Stimulated activated CD8-positive, alpha-beta memory T cell treated with anti-CD3 and anti-CD28 coated beads, Interleukin-12 subunit alpha, Interleukin-12 subunit beta, amount 100 ng/mL, for 4 hours (primary cell): ENCODE data around the gene ZNF148.

Source experiments
- DNase-seq: peaks from one replicate; pipeline ENCODE4 v3.0.0-alpha.2; 2020; ENCODE audit warnings: low read depth

The ZNF148 gene

DNA sequence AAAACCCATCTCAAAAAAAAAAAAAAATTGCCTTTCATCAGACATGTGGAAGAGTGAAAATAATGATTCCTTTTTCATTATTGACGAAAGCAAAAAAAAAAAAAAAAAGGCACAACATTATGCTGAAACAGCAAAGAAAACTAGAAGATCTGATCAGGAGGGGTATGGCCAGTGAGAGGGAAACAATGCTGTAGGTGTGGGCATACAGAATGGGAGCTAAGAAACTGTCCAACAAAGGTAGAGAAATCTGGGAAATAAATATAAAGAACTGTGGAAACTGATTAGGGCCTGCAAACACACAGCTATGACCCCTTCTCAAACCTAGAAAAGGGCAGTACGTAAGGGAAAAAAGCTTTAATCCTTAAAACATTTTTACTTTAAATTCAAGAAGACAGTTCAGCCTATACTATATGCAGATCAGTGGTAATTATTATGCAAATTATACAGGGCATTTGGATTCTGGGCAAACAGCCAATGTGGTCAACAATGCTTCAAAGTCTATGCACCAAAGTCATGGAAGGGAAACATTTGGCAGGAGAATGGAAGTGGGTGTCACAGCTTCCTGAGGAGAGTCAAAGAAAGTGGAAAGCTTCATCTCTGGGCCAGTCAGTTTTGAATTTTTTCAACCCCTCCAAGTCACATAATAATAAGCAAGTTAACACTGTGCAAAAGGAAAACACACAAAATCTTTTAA lies 94.3 kb downstream of the ZNF148 start:
- DNase-seq: no peak

DNA sequence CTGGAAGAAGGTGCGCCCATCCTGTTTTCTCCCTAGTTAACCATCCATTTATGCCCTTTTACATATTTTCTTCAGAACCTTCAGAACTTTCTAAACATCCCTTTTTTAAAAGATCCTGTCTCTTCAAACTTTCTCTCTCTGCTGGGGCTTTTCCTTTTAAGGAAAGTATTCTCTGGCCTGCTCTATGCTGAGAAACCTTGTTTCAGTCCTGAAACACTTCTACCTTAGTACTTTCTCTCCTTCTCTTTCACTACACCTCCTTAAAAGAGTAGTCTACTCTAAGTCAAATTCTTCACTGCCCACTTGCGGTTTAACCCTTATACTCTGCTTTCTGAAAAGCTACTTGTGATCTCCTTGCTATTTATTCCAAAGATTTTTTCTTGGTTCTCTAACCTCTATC lies 97.0 kb downstream of the ZNF148 start:
- DNase-seq: no peak

DNA sequence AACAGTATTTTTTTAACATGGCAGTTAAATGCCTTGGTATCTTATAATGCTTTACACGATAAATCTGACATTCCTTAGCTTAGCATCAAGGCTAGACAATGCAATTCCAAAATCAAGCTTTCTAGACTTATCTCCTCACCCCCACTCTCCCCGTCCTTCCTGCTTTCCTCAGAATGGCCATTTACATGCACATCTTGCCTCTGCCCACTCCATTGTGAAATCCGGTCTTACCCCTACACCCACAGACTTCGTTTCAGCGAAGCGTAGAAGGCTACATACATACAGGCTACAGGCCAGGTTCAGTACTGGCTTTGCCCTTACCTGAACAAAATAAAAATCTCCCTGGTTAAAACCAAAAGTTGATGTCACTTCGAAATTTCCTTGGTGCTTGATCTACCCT lies 104.0 kb downstream of the ZNF148 start:
- no peak for DNase-seq

DNA sequence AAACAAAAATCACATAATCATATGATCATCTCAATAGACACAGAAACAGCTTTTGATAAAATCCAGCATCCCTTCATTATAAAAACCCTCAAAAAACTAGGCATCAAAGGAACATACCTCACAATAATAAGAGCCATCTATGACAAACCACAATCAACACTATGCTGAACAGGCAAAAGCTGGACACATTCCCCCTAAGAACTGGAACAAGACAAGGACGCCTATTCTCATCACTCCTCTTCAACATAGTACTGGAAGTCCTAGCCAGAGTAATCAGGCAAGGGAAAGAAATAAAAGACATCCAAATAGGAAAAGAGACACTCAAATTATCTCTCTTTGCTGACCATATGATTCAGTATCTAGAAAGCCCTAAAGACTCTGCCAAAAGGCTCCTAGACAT lies 107.7 kb downstream of the ZNF148 start:
- DNase-seq: no peak

DNA sequence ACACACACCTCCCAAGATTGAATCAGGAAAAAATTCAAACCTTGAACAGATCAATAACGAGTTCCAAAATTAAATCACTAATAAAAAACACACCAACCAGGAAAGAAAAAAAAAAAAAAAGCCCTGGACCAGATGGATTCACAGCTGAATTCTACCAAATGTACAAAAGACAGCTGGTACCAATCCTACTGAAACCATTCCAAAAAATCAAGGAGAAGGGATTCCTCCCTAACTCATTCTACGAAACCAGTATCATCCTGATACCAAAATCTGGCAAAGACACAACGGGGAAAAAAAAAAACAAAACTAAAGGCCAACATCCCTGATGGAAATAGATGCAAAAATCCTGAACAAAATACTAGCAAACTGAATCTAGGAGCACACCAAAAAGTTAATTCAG lies 108.2 kb downstream of the ZNF148 start:
- DNase-seq: no peak

DNA sequence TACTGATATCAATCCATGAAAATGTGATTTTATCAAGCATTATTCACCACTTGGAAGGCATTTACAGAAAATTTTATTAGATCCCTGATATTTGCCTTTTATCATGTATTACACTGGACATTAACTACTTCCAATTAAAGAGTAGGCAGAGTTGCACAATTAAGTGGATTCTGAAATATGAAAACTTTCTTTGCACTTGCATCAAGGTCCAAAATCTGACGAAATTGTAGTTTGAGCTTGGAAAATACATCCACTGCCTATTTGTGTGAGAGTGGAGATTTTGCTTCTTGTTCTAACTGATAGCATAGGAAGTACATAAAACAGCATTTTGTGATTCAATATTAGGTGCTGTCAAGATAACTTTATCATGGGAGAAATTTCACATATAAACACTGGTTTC lies 113.0 kb downstream of the ZNF148 start:
- DNase-seq: no peak

DNA sequence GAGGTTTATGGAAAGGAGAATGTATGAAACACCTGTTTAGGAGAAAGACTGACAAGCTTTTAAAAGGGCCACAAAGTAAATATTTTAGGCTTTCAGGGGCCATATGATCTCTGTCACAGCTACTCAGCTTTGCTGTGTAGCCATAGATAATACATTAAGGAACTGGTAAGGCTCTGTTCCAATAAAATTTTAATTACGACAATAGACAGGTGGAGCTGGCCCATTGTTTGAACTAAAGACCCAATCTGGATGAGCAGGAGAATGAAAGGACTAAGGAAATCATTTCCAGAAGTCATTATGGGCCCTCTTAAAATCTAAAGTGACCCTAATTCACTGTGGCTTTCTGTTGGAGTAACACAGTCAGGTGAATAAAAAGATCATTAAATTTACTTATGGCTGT lies 114.1 kb downstream of the ZNF148 start:
- no peak for DNase-seq

DNA sequence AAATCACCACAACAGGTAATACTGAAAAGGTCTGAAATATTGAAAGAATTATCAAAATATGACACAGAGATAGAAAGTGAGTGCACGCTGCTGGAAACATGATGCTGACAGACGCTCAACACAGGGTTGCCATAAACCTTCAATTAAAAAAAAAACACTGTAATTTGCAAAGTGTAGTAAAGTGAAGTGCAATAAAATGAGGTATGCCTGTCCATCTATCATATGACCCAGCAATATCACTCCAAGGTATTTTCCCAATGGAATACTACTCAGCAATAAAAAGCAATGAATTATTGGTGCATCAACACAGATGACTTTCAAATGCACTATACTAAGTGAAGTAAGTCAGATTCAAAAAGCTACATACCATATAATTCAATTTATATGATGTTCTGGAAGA lies 115.0 kb downstream of the ZNF148 start:
- DNase-seq: no peak

DNA sequence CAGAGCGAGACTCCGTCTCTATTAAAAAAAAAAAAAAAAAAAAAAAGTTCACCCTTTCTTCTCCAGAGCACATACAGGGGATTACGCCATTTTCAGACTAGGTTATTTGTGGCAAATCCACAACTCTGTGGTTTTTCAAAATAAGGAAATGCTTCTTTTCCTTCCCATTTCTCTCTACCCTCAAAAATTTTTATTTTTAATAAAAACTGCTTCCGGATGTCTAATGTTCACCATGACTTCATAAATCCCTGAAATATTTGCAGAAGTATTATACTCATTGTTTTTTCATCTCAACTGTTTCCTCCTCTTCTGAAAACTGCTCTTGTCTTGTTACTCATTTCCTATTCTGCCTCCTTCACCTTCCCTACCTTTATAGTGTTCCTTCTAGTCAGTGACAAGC lies 117.6 kb downstream of the ZNF148 start:
- DNase-seq: no peak

DNA sequence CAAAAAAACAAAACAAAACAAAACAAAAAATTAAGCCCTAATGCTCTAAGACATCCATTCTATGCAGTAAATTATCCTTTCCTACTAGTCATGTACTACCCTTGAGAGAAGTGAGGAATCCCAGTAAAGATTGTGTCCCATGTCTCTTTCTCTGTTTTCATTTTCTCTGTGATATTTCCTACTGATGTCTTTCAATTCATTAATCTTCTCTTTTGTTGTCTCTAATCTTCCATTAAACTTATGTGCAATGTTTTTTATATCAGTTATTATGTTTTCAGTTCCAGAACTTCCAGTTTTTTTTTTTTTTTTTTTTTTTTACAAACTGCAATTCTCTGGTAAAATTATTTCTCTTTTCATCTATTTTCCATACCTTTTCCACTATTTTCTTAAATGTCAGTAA lies 118.5 kb downstream of the ZNF148 start:
- no peak for DNase-seq

DNA sequence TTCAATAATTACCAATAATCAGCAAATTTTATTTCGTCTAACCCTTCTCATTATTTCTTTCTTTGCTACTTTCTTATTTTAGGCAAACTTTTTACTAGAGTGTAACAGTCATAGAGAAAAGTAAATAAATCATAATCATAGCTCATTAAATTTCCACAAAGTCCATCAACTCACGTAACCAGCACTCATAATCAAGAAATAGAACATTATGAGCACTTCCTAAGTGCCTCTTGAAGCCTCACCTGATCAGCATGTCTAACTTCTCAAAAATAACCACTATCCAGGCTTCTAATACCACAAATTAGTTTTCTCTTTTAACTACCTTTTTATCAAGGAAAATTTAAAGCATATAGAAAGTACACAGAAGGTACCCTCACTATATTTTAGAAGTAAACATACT lies 124.2 kb downstream of the ZNF148 start:
- no peak for DNase-seq

DNA sequence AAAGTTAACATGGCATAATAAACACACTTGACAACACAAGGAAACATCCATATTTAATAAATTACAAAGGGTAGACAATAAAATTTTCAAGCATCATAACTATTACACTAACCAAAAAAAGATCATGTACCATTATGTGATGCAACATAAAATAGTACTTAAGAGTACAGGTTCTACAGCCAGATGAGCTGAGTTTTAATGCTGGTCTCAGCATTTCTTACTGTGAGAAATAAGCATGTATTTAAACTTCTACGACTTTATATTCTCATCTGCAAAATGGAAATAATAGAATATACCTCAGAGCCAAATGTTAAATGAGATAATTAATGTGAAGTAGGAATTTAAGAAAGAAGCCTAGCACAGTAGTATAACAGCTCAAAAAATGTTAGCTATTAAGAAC lies 128.9 kb downstream of the ZNF148 start:
- no peak for DNase-seq

DNA sequence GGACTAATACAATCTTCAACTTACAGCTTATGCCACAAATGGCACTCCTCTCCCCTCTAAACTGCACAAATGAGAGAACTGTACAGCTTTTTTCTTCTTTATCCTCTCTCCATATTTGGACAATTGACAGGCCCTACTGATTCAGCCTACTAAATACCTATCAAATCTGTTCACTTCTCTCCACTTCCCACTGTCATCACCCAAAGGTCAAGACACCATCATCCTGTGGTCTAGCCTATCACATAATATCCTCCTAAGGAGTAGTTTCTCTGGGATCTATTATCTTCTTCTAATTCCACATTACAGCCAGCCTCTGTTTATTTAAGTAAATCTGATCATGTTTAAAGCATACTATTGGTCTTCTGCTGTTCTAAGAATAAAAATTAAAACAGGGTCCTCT lies 129.6 kb downstream of the ZNF148 start:
- no peak for DNase-seq

DNA sequence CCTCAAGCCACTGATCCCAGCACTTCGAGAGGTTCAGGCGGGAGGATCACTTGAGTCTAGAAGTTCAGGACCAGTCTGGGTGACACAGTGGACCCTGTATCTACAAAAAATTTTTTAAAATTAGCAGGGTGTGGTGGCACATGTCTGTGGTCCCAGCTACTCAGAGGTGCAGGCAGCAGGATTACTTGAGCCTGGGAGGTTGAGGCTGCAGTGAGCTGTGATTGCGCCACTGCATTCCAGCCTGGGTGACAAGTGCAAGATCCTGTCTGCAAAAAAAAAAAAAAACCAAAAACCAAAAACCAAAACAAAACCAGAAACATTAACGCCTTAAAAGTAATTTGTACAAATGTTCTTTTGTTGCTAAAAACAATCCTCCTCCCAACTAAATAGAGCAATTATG lies 134.6 kb downstream of the ZNF148 start:
- DNase-seq: no peak

DNA sequence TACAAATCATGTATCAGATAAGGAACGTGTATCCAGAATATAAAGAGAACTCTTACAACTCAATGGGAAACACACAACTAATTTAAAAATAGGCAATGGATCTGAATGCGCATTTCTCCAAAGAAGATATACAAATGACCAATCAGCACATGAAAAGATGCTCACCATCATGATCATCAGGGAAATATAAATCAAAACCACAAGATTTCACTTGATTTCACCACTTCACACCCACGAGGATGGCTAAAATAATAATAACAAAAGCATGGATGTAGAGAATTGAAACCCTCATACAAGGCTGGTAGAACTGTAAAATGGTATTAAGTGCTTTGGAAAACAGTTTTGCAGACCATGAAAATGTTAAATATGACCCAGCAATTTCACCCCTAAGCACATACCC lies 135.9 kb downstream of the ZNF148 start:
- DNase-seq: no peak

DNA sequence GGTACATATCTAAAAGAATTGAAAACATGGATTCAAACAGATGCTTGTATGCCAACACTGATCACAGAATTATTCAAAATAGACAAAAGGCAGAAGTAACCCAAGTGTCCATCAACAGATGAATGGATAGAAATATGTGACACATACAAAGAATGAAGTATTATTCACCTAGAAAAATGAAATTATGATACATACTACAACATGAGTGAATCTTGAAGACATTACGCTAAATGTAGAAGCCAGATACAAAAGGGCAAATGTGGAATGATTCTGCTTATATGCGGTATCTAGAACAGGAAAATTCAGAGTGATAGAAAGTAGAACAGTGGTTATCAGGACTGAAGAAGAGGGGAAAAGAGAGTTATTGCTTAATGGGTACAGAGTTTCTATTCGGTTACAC lies 136.4 kb downstream of the ZNF148 start:
- no peak for DNase-seq

DNA sequence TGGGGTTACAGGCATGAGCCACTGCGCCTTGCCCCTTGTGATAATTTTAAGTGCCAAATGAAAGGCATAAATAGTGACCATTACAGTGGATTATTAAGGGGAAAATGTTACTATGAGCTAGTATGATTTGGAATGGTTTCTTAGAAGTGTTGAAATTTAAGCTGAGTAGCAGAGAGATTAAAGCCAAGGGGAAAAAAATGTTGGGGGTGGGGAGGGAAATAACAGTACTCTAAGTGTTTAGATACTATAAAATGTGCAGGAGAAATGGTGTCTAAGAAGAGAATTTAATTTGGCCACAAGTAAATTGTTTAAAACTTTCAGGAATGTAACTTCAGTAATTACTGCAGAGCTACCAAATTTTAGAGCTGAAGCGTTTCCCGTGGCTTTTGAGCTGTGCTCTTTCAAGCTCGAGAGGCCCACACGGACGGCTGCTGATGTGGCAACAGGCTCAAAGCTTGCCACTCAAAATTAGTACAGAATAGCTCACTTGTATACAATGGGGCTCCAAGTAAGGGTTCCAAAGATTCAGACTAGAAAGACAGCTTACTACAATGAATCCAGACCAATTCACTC lies 138.7 kb downstream of the ZNF148 start:
- no peak for DNase-seq

DNA sequence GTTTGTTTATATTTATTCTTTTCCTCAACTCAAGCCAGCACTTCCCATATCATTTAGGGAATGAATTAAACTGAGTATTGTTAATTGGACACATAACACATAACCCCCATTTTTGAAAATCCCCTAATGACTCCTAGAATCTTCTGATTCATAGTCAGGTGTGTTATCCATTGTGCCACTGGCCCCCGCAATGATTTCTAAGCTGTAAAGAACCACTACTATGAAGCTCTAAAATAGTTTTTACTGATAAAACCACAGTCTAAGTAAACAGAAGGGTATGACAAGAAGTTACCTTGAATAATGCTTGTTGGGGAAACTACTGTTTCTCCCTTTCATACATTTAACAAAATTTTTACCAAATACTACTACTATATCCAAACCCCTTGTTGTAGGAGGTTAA lies 140.3 kb downstream of the ZNF148 start:
- DNase-seq: no peak

DNA sequence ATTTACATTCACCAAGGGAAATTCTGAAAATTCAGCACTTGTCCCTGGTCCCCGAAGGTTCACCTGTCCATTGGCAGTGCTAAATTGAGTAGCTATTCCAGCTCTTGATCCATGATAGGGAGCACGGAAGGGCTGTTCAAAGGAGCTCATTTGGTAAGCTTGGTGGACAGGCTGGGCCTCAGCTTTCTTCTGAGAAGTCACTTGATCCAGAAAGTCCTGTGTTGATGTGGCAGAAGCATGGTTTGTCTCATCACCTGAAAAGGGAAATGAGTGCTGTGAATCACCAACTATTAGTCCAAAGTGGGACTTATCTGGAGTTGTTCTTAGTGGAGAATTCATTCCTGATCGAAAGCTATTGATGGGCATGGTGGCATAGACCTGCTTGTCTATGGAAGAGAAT lies 142.7 kb downstream of the ZNF148 start:
- no peak for DNase-seq

DNA sequence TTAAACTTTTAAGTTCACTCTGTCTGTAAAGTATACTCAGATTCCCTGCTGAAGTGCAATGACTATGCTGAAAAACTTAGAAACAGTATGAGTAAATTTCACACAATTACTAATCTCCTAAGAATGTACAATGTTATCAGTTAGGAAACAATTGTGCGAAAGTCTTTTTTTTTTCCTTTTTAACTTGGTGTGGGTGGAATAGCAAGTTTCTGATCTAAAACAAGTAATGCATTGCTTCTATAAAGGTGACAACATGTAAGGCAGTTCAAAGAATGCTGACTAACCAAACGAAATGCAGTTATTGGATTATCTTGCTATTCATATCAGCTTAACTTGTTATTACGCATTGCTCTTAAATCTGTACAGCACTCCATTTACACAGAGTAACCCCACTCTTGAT lies 143.2 kb downstream of the ZNF148 start:
- no peak for DNase-seq

DNA sequence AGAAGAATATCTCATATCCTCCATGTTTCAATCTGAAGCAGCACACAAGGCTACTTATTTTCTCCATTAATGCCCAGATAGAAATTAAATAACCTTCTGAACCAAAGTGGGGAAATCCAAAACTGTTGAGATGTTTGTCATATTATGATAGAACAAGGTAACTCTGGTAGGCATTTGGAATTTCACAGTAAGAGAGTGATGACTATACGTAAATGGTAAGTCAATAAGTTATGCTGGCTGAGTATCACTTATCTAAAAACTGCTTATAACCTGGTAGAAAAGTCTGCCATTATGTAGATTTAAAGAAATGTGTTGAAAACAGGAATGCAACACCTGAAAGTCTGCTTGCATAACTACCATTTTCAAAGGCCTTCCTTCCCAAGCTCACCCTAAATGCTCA lies 145.4 kb downstream of the ZNF148 start:
- DNase-seq: no peak

DNA sequence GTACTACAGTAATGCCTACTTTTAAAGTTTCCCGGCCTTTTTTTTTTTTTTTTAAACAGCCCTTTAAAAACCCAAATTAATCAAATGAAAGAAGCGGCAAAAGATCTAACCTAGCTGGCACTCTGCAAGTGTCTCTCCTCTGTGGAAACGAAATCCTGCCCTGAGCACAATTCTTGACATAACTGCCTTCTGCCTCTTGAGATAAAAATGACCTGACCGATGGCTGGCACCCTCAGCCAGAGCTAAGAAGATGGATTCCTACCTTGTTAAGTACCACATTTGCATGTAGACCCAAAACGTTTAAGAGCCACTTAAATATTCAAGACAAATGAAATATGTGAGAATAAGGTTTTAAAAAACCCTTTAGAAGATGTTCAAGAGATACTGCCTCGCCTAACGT lies 146.0 kb downstream of the ZNF148 start:
- DNase-seq: no peak

DNA sequence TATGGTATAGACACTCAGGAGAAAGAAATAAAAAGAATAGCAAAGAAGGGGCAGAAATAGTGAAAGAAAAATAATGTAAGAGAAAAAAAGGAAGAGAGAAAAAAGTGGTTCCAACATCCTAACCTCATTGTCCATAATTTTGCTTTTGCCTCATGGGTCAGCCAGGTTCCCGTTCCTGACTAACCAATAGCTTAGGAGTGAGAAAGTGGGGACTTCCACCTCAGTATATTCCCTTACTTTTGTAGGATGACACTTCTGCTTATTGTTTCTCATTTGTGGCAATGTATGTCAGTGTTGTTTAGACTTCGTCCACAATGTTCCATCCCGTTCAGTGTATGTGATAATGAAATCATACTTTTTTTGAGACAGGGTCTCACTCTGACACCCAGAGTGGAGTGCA lies 153.3 kb downstream of the ZNF148 start:
- DNase-seq: no peak

DNA sequence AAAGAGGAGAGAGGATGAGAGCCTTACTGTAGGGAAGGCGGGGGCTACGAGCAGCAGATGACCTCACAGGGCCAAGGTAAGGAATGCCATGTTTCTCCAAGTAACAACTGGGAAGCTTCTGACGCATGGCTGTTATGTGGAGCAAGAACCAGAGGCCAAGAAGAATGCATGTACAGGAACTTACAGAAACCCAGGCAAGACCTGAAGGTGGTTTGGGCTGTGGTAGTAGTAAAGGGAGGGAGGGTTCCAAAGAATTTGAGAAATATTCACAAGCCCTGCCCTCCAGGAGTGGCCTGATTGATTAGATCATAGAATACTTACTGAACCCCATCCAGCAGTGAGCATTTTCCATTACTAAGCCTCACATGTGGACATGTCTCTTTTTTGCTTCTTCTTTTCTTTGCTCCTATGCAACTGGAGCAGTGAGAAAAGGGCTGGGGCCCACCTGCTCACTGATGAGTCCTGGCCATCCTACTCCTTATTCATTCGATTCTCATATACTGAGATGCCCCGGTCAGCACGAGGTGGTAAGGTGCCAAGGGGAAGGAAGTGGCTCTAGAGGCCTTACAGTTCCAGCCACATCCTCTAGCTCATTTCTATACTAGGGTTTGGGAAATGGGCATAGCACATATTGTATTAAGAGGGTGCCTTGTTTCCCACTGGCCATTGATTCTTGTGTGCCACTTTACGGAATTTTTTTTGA lies 154.2 kb downstream of the ZNF148 start:
- no peak for DNase-seq
